ENCODE measurements around the gene GPR137.
"Not testable (repeated sequence)": the region's sequence is repeated elsewhere in the genome, so short reads cannot be mapped to it uniquely, and the experiment has no call there.

GPR137 gene

DNA sequence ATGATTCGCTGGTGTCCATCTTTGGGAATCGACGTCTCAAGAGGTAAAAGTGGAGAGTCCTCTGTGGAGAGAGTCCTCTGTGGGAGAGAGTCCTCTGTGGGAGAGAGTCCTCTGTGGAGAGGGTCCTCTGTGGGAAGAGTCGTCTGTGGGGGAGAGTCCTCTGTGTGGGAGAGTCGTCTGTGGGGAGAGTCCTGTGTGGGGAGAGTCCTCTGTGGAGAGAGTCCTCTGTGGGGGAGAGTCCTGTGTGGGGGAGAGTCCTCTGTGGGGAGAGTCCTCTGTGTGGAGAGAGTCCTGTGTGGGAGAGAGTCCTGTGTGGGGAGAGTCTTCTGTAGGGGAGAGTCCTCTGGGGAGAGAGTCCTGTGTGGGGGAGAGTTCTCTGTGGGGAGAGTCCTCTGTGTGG is 35.4 kb downstream of the GPR137 start:
- DNase-seq (ENCODE audit: low read depth): no peak

DNA sequence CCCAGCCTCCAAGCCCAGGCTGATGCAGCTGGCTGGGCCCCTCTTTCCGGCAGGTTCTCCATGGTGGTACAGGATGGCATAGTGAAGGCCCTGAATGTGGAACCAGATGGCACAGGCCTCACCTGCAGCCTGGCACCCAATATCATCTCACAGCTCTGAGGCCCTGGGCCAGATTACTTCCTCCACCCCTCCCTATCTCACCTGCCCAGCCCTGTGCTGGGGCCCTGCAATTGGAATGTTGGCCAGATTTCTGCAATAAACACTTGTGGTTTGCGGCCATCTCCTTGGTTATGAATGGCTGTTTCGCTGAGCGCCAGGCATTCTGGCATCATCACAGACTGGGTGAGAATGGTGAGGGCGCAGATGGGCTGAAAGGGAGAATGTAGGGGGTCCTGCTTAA is 35.9 kb downstream of the GPR137 start:
- no peak for DNase-seq (ENCODE audit: low read depth)

DNA sequence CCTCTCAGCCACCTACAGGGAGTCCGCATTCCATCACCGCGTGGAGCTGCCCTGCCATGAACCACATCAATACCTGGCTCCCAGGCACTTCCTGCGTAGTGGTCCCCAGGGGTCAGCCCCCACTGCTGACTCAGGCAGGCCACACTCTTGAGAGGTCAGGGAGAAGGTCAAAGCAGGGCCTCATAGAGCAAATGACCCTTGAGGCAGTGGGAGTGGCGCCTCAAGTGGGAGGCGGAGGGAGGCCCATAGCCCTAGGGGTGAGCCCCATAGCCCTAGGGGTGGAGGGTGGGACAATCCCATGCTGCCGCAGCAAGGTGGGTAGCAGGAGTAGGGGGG is 37.2 kb downstream of the GPR137 start:
- no peak for DNase-seq (ENCODE audit: low read depth)

DNA sequence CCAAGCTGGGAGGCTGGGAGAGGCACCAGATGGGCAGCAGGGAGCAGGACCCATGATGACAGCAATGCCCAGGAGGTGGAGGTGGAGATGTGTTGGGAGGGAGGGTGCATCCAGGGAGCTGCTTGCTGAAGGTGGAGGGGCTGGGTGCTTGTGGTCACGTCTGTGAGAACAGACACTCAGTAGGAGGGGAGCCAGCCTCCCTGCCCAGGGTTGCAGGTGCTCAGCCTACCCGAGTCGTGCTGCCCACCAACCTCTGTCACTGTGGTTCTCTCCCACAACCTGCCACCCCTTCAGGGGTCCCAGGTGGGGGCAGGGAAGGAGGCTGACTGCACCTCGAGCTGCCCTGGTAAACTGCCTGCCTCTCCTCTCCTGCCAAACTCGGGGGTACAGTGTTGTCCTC is 37.7 kb downstream of the GPR137 start:
- no peak for DNase-seq (ENCODE audit: low read depth)

DNA sequence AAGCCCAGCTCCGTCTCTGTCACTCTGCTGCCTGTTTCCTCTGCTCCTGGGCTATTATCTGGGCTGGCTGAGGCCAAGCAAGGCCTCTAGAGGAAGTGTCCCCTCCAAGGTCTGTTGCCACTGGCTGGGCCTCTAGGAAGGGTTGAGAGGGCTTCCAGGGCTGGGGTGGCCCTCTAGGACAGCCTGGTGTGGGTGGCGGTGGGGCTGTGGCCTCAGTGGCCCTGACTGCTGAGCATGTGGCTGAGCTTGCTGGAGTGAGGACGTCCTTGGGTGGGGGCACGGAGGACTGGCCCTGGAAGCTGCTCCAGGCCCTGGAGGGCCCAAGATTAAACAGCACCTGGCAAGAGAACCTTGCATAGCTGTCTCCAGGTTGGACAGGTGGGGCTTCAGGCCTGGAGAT is 38.3 kb downstream of the GPR137 start:
- DNase-seq (ENCODE audit: low read depth): not testable (repeated sequence)

DNA sequence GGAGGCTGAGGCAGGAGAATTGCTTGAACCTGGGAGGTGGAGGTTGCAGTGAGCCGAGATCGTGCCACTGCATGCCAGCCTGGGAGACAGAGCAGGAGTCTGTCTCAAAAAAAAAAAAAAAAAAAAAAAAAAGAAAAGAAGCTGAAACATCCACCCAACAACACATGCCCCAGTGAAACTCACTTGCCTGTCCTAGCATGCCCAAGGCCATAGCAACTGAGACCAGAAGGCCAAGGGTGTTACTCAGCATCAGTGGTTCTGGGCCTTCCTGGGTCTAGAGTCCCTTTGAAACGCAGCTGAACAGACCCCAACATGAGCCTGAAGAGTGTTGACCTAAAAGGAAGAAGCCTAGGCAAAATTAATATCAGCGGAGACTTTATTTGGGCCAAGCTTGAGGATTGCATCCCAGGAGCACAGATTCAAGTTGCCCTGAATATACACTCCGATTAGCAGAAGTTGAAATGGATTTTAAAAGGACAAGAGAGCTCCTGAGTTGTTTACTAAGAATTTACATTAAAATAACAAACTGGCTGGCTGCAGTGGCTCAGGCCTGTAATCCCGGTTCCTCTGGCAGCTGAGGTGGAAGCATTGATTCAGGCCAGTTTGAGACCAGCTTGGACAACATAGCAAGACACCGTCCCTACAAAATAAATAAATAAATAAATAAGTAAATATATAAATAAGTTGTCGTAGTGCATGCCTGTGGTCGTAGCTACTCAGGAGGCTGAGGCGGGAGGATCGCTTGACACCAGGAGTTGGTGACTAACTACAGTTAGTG is 39.2 kb downstream of the GPR137 start:
- no peak for DNase-seq (ENCODE audit: low read depth)

DNA sequence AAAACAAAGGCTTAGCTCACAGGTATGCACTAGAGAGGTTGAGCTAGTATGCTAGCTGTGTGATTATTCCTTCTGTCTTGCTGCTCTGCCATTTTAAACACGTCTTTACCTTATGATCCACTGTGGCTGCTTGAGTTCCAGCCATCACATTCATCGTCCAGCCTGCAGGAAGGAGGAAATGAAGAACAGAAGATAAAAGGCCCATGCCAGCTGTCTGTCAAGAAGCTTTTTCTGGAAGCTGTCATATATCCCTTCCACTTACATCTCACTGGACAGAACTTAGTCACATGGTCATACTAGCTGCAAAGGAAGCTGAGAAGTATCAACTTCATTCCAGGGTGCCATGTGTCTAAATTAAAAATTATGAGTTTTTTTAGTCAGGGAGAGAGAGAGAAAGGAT is 41.7 kb downstream of the GPR137 start:
- DNase-seq (ENCODE audit: low read depth): no peak

DNA sequence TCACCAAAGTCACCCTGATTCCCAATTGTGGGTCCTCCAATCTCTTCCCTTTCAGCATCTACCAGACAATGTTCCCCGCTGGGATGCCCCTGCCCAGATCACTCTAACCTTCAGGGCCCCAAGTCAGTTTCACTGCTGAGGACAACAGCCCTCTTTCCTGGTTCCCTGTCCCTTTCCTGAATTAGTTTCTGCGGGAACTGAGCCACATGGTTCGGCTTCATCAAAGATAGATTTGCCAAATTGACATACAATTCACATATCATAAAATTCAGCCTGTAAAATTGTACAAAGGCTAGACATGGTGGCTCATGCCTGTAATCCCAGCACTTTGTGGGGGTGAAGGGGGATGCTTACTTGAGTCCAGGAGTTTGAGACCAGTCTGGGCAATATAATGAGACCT is 42.3 kb downstream of the GPR137 start:
- no peak for DNase-seq (ENCODE audit: low read depth)

DNA sequence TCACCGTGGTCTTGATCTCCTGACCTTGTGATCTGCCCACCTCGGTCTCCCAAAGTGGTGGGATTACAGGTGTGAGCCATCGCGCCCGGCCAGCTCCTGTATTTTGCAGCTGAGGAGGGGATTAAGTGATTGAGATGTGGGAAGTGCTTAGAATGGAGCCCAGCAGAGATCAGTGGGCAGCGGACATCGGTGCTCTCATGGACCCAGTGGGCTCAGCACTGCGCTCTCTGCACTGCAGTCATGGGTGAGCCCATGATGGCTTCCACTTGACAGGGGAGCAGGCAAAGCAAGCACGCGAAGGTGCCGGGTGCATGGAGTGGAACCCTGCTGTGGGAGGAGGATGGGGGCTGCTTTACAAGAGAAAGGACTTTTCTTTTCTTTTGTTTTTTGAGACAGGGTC is 45.2 kb downstream of the GPR137 start:
- no peak for DNase-seq (ENCODE audit: low read depth)

DNA sequence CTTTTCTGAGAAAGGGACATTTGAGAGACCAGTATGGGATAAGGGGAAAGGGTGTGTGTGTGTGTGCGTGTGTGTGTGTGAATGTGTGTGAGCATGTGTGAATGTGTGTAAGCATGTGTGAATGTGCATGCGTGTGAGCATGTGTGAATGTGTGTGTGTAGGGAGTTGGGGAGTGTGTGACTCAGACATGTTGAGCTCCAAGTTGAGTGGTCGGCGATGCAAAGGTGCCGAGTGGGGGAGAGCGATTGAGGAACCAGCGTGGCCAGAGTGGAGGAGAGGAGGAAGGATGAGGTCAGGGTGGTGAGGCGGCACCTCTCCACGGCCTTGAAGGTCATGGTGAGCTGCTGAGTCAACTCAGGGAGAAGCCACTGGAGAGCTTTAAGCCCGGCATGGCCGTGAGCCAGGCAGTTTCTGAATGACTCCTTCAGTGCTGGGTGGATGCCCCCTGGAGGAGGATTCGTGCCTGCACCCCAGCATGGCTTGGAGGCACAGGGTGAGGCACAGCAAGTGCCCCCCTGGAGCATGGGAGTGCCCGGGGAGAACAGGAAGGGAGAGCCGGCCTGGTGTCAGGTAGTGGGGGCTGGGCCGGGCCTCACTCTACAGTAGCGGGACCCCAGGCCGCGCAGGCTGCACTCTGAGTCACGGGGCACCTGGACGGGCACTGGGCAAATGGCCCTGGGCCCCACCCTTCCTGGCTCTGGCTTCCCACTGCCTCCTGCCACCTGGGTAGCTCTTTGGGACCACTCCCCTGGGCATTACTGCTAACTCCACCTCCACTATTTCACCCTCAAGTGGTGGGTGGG is 46.1 kb downstream of the GPR137 start:
- DNase-seq (ENCODE audit: low read depth): peak; percentile 80

DNA sequence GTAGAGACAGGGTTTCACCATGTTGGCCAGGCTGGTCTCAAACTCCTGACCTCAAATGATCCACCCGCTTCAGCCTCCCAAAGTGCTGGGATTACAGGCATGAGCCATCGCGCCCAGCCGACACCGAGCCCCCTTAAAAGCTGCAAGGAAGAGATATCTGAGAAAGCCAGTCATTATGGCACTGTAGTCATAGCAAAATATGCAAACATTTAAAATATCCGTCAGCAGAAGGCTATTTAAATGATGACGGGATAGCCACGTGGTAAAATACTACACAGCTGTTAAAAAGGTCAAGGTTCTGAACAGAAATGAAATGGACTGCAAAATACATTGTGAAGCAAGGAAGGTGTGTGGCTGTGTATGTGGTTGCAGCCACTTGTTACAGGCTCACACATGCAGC is 47.9 kb downstream of the GPR137 start:
- no peak for DNase-seq (ENCODE audit: low read depth)

DNA sequence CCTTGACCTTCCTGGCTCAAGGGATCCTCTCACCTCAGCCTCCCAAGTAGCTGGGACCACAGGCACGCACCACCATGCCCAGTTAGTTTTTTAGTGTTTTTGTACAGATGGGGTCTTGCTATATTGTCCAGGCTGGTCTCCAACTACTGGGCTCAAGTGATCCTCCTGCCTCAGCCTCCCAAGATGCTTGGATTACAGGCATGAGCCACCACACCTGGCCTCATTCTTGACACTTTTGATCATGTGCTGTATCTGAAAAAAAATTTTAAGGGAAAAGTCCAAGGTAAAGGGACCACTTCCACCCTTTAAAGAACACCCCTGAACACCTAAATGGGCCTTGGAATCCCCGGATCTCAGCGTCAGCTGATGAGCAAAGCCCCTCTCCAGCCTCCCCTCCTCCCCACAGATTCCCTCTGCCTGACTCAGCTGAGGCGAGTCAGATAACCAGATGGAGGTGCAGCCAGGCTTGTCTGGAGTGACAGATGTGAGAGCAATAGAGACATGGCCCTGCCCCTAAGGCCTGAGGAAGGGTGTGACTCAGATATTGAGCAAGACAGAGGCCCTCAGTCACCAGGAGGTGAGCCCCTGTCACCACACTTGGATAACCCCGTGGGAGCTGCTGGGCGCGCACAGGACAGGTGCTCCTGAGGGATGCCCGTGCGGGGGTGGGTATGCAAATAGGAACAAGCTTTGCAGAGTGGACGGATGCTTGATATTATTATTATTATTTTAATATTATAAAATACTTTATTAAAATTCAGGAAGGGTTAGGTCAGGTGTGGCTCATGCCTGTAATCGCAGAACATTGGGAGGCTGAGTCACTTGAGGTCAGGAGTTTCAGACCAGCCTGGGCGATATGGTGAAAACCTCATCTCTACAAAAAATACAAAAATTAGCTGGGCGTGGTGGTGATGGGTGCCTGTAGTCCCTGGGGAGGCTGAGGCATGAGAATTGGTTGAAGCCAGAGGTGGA is 49.4 kb downstream of the GPR137 start:
- peak; percentile 47 for DNase-seq (ENCODE audit: low read depth)

DNA sequence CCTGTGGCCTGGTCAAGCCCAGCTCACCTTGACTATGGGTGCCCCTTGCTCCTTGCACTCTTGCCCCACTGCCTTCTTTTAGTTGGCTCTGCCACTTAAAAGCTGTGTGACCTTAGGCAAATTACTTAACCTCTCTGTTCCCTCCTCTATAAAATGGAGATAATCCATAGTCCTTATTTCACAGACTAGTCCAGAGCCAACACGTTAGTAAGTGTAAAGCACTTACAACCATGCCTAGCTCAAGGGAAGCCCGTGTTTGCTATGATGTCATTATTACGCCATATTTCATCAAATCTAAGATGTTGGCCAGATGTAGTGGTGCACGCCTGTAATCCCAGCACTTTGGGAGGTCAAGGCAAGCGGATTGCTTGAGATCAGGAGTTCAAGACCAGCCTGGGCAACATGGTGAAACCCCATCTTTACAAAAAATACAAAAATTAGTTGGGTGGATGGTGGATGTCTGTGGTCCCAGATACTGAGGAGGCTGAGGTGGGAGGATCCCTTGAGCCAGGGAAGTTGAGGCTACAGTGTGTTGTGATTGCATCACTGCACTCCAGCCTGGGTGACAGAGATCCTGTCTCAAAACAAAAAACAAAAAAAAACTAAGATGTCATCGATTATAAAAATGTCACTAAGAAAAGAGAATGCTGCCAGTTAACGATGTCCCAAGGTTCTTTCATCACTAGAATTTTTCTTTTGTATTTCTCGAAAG is 52.0 kb downstream of the GPR137 start:
- DNase-seq (ENCODE audit: low read depth): no peak

DNA sequence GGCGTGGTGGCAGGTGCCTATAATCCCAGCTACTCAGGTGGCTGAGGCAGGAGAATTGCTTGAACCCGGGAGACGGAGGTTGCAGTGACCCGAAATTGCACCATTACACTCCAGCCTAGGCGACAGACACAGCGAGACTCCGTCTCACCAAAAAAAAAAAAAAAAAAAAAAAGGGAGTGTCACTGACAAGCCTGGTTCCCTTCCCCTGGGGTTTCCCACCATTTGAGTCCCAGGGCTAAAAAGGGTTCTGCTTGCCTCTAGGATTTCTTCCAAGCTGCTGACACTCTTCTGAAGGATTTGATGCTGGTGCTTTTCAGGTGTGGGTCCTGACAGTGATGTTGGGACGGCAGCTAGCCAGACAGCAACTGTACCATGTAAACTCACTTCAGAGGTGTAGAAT is 53.1 kb downstream of the GPR137 start:
- no peak for DNase-seq (ENCODE audit: low read depth)
